SK-N-SH treated with all-trans-retinoic acid at 6 μM for 48 hours (cell line): ENCODE results near the gene PRMT1.

Experiments
- ATAC-seq: fragments of 200-7000 bp; cut with Tn5 transposase; 3 replicates; pipeline ENCODE4 v1.9.1; 2020; ENCODE audit warnings: mild to moderate bottlenecking, moderate library complexity
- ARNTL ChIP-seq: fragments of 450-650 bp; formaldehyde crosslinking; IDR thresholded peaks from 2 replicates; pipeline ENCODE4 v1.5.0; 2020; ENCODE audit warnings: low read depth, mild to moderate bottlenecking, moderate library complexity, borderline replicate concordance
- CSDC2 ChIP-seq: fragments of 250-450 bp; sonication (Bioruptor Pico); IDR thresholded peaks from 2 replicates; pipeline ENCODE4 v1.5.0; 2020; ENCODE audit warnings: mild to moderate bottlenecking, moderate library complexity
- ESRRG ChIP-seq: fragments of 250-450 bp; sonication (Bioruptor Pico); IDR thresholded peaks from 2 replicates; pipeline ENCODE4 v1.6.1; 2021; ENCODE audit warnings: mild to moderate bottlenecking
- ISL1 ChIP-seq: fragments of 250-450 bp; sonication (Bioruptor Pico); IDR thresholded peaks from 2 replicates; pipeline ENCODE4 v2.1.2; 2022; ENCODE audit warnings: mild to moderate bottlenecking, moderate library complexity
- PATZ1 ChIP-seq: fragments of 250-450 bp; sonication (Bioruptor Pico); IDR thresholded peaks from 2 replicates; pipeline ENCODE4 v1.8.0; 2020; ENCODE audit warnings: mild to moderate bottlenecking, moderate library complexity, borderline replicate concordance
- POU6F1 ChIP-seq: fragments of 250-450 bp; sonication (Bioruptor Pico); IDR thresholded peaks from 2 replicates; pipeline ENCODE4 v1.8.0; 2021; ENCODE audit warnings: low read depth, mild to moderate bottlenecking, moderate library complexity, borderline replicate concordance
- PPARA ChIP-seq: fragments of 250-450 bp; sonication (Bioruptor Pico); IDR thresholded peaks from 2 replicates; pipeline ENCODE4 v1.5.0; 2020; ENCODE audit warnings: mild to moderate bottlenecking, borderline replicate concordance
- RARB ChIP-seq: fragments of 250-450 bp; sonication (Bioruptor Pico); IDR thresholded peaks from 2 replicates; pipeline ENCODE4 v1.8.0; 2021; ENCODE audit warnings: mild to moderate bottlenecking, moderate library complexity
- TOX ChIP-seq: fragments of 250-450 bp; sonication (Bioruptor Pico); IDR thresholded peaks from 2 replicates; pipeline ENCODE4 v1.8.0; 2021; ENCODE audit warnings: mild to moderate bottlenecking, moderate library complexity, borderline replicate concordance
- TSHZ2 ChIP-seq: fragments of 250-450 bp; sonication (Bioruptor Pico); IDR thresholded peaks from 2 replicates; pipeline ENCODE4 v1.5.0; 2020; ENCODE audit warnings: mild to moderate bottlenecking, moderate library complexity
- ZC3H10 ChIP-seq: fragments of 250-450 bp; sonication (Bioruptor Pico); IDR thresholded peaks from 2 replicates; pipeline ENCODE4 v1.5.1; 2021; ENCODE audit warnings: mild to moderate bottlenecking, moderate library complexity
- ZFP3 ChIP-seq: fragments of 250-450 bp; sonication (Bioruptor Pico); IDR thresholded peaks from 2 replicates; pipeline ENCODE4 v1.5.0; 2020; ENCODE audit warnings: mild to moderate bottlenecking, moderate library complexity
- ZFP30 ChIP-seq: fragments of 450-650 bp; formaldehyde crosslinking; IDR thresholded peaks from 2 replicates; pipeline ENCODE4 v1.5.0; 2022; ENCODE audit warnings: mild to moderate bottlenecking, moderate library complexity
- ZNF565 ChIP-seq: fragments of 450-650 bp; formaldehyde crosslinking; conservative IDR thresholded peaks from 2 replicates; pipeline ENCODE4 v1.5.0; 2020; ENCODE audit warnings: low read depth, mild to moderate bottlenecking, moderate library complexity
- ZNF70 ChIP-seq: fragments of 450-650 bp; formaldehyde crosslinking; IDR thresholded peaks from 2 replicates; pipeline ENCODE4 v1.5.0; 2020; ENCODE audit warnings: mild to moderate bottlenecking, moderate library complexity
- ZNF8 ChIP-seq: fragments of 450-650 bp; formaldehyde crosslinking; IDR thresholded peaks from 2 replicates; pipeline ENCODE4 v1.5.0; 2020; ENCODE audit warnings: mild to moderate bottlenecking, moderate library complexity
- TF ChIP-seq, protein P1 (sequence below): fragments of 250-450 bp; sonication (Bioruptor Pico); IDR thresholded peaks from 2 replicates; pipeline ENCODE4 v1.5.1; 2021; ENCODE audit warnings: mild to moderate bottlenecking, moderate library complexity

PRMT1 gene

DNA sequence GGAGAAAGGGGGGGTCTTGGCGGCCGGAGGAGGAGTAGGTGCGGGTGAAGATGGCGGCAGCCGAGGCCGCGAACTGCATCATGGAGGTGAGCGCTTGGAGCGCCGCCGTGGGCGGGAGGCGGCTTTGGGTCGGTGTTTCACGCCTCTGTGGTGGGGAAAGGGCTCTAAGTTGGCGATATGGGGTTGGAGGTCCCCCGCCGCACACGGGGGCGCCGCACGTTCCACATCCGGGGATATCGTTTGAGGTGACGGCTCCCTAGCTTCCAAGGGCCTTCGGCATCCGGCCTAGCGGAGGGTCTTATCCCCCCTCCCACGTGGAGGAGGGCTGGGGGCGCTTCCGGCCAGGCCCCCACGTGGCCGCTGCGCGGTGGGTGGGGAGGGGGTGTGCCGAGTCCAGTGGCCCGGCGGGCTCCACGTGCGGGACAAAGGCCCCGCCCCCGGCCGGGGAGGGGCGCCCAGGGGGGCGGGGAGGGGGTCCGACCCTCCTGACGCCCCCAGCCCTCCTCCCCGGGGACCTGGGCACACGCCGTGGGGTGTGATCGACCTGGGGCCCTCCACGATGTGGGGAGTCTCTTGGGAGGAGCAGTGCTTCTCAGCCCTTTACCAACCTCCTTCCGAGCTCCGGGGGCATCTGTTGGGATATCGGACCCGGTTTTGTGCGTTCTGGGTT lies at the start of gene PRMT1:
Gene PRMT1, plus strand, starts transcription at position 41 of the 670 bp plus-strand sequence. Its CDS starts 10 bp downstream, at position 51.
- ATAC-seq: peak; percentile 13
- TF ChIP-seq POU6F1 (no peak), ARNTL (CRISPR knock-in tag) (no peak), PPARA (CRISPR knock-in tag) (no peak), ISL1 (CRISPR knock-in tag) (no peak), ZFP30 (CRISPR knock-in tag) (0 out of 2 replicates have a peak, but pooled peaks have one; percentile 29), ZNF565 (CRISPR knock-in tag) (no peak), ZC3H10 (no peak), TOX (CRISPR knock-in tag) (no peak), ZFP3 (CRISPR knock-in tag) (no peak), ZNF8 (no peak), PATZ1 (CRISPR knock-in tag) (peak; percentile 51; the same call in 1 of the 2 replicates)
- TF ChIP-seq, protein P1, sequence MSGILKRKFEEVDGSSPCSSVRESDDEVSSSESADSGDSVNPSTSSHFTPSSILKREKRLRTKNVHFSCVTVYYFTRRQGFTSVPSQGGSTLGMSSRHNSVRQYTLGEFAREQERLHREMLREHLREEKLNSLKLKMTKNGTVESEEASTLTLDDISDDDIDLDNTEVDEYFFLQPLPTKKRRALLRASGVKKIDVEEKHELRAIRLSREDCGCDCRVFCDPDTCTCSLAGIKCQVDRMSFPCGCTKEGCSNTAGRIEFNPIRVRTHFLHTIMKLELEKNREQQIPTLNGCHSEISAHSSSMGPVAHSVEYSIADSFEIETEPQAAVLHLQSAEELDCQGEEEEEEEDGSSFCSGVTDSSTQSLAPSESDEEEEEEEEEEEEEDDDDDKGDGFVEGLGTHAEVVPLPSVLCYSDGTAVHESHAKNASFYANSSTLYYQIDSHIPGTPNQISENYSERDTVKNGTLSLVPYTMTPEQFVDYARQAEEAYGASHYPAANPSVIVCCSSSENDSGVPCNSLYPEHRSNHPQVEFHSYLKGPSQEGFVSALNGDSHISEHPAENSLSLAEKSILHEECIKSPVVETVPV (CRISPR knock-in tag): no peak

GRCh38 chr19:49629659-49630058 lies 47.4 kb upstream of the PRMT1 start:
- TF ChIP-seq ISL1 (CRISPR knock-in tag): no peak
- no peak for TF ChIP-seq ZNF8
- no peak for TF ChIP-seq RARB
- no peak for TF ChIP-seq PPARA (CRISPR knock-in tag)
- no peak for TF ChIP-seq ZFP30 (CRISPR knock-in tag)
- no peak for TF ChIP-seq ZNF70 (CRISPR knock-in tag)
- no peak for TF ChIP-seq POU6F1
- TF ChIP-seq ARNTL (CRISPR knock-in tag): no peak
- TF ChIP-seq PATZ1 (CRISPR knock-in tag): no peak
- TF ChIP-seq ESRRG (CRISPR knock-in tag): no peak
- no peak for TF ChIP-seq ZFP3 (CRISPR knock-in tag)
- no peak for TF ChIP-seq TSHZ2 (CRISPR knock-in tag)
- no peak for TF ChIP-seq ZNF565 (CRISPR knock-in tag)
- no peak for TF ChIP-seq CSDC2
- TF ChIP-seq, all 23 proteins: peak for 0
- ATAC-seq: no peak
